Endothelial cell of umbilical vein (primary cell): Measurements from ENCODE around the gene LHX1. TPM values are rescaled to one million over a fixed set of nuclear protein-coding genes. Genes with fewer than 3 reads are reported as not detected.

Experiments used
- BruUV-seq: library from RNA; stranded (reverse); fragments of 400-500 nt; replicated peaks from 2 replicates; lab custom pipeline; 2021; lab: Mats Ljungman, UMichigan
- CTCF ChIA-PET: fragments of 300-600, 350-600 bp; sonication (Branson Sonifier 250); formaldehyde crosslinking; loops from one replicate; lab custom pipeline; 2021; ENCODE audit warnings: antibody characterized with exemption, inconsistent platforms; lab: Charles Lee
- POLR2A ChIA-PET: fragments of 300-600, 350-600 bp; sonication (Branson Sonifier 250); formaldehyde crosslinking; loops from one replicate; lab custom pipeline; 2021; ENCODE audit warnings: antibody characterized with exemption, inconsistent platforms; lab: Charles Lee
- DNase-seq: peaks from one replicate; pipeline ENCODE4 v3.0.0-alpha.2; 2011; ENCODE audit warnings: low read depth, low spot score
- FAIRE-seq: peaks from 2 replicates; lab custom pipeline; 2011; peaks lifted over from hg19 to GRCh38; lab: Jason Lieb, UNC
- H2AFZ ChIP-seq: 2 replicates; pipeline ENCODE4 v1.6.0; 2012; ENCODE audit warnings: low read depth, low read length, control low read depth, inconsistent platforms
- H3K27ac ChIP-seq: 2 replicates; pipeline ENCODE4 v1.5.1; 2011; ENCODE audit warnings: low read depth, mild to moderate bottlenecking, control low read depth, low read length, moderate library complexity; ENCODE audit not compliant: insufficient read depth
- H3K27me3 ChIP-seq, 2 experiments: 2 replicates each; pipeline versions ENCODE4 v1.6.0 to v1.6.1; 2011; ENCODE audit warnings: low read length in 2 of 2, mixed read lengths in 1 of 2; ENCODE audit not compliant: control insufficient read depth in 2 of 2, insufficient read depth in 2 of 2
- H3K36me3 ChIP-seq, 2 experiments: 2 replicates in 1 of 2; 3 replicates in 1 of 2; pipeline ENCODE4 v1.5.1; 2011; ENCODE audit warnings: low read length in 2 of 2, mild to moderate bottlenecking in 1 of 2, moderate library complexity in 1 of 2; ENCODE audit not compliant: control insufficient read depth in 2 of 2, insufficient read depth in 2 of 2; ENCODE audit errors: extremely low read depth in 1 of 2
- H3K4me1 ChIP-seq: 3 replicates; pipeline ENCODE4 v1.5.1; 2011; ENCODE audit warnings: mild to moderate bottlenecking, low read length; ENCODE audit not compliant: control insufficient read depth, insufficient read depth; ENCODE audit errors: extremely low read depth
- H3K4me2 ChIP-seq: 2 replicates; pipeline ENCODE4 v1.6.1; 2011; ENCODE audit warnings: low read length, control low read depth, mixed read lengths; ENCODE audit not compliant: insufficient read depth
- H3K4me3 ChIP-seq, 3 experiments: fragments of 200-600 bp in 1 of 3; sonication (generic), shearing (Covaris generic) in 1 of 3; replicated peaks in 1 of 3; 2 replicates each; pipeline ENCODE4 v1.5.1; 2011 to 2016; ENCODE audit warnings: control low read depth in 3 of 3, low read length in 3 of 3, mild to moderate bottlenecking in 2 of 3, inconsistent platforms in 1 of 3, low read depth in 1 of 3, moderate library complexity in 1 of 3; ENCODE audit not compliant: insufficient read depth in 1 of 3
- H3K79me2 ChIP-seq: 2 replicates; pipeline ENCODE4 v1.6.0; 2012; ENCODE audit warnings: low read length, inconsistent platforms; ENCODE audit not compliant: control insufficient read depth, insufficient read depth
- H3K9ac ChIP-seq: replicated peaks from 2 replicates; pipeline ENCODE3; 2011; ENCODE audit warnings: low read length, control low read depth; ENCODE audit not compliant: insufficient read depth; ENCODE audit errors: extremely low read depth
- H3K9me1 ChIP-seq: replicated peaks from 3 replicates; pipeline ENCODE4 v1.6.0; 2011; ENCODE audit warnings: mild to moderate bottlenecking, low read length; ENCODE audit not compliant: control insufficient read depth, insufficient read depth; ENCODE audit errors: extremely low read depth
- H3K9me3 ChIP-seq: replicated peaks from 2 replicates; pipeline ENCODE4 v1.5.1; 2012; ENCODE audit warnings: low read length, inconsistent platforms; ENCODE audit not compliant: control insufficient read depth, insufficient read depth
- H4K20me1 ChIP-seq: replicated peaks from 2 replicates; pipeline ENCODE3; 2011; ENCODE audit warnings: mild to moderate bottlenecking, low read length; ENCODE audit not compliant: control insufficient read depth, insufficient read depth; ENCODE audit errors: extremely low read depth
- CTCF ChIP-seq, 2 donors: IDR thresholded peaks; 1 replicate in 1 of 2; 2 replicates in 1 of 2; pipeline ENCODE4 v1.5.1; 2011; ENCODE audit warnings: low read length in 2 of 2, mild to moderate bottlenecking in 2 of 2, moderate library complexity in 2 of 2, control low read depth in 1 of 2, inconsistent platforms in 1 of 2, low read depth in 1 of 2; ENCODE audit not compliant: insufficient read depth in 1 of 2; ENCODE audit errors: extremely low read depth in 1 of 2
- EZH2 ChIP-seq: IDR thresholded peaks from 2 replicates; pipeline ENCODE4 v1.6.1; 2012; ENCODE audit warnings: borderline replicate concordance, low read depth, mild to moderate bottlenecking, moderate library complexity, low read length, inconsistent platforms; ENCODE audit not compliant: severe bottlenecking
- FOS ChIP-seq: IDR thresholded peaks from 2 replicates; pipeline ENCODE4 v1.6.1; 2011; ENCODE audit warnings: mild to moderate bottlenecking, low read length, moderate library complexity, borderline replicate concordance; ENCODE audit not compliant: insufficient read depth
- GATA2 ChIP-seq: IDR thresholded peaks from 2 replicates; pipeline ENCODE4 v1.7.0; 2011; ENCODE audit warnings: low read depth, mild to moderate bottlenecking, moderate library complexity, mixed read lengths, low read length; ENCODE audit not compliant: insufficient read length, insufficient read depth
- JUN ChIP-seq: IDR thresholded peaks from 2 replicates; pipeline ENCODE4 v1.6.1; 2011; ENCODE audit warnings: borderline replicate concordance, low read depth; ENCODE audit not compliant: insufficient read length, insufficient read depth
- MAX ChIP-seq: IDR thresholded peaks from 2 replicates; pipeline ENCODE4 v1.6.1; 2011; ENCODE audit not compliant: insufficient read depth, insufficient read length
- MYC ChIP-seq: IDR thresholded peaks from one replicate; pipeline ENCODE4 v1.6.1; 2011; ENCODE audit warnings: mild to moderate bottlenecking, low read depth, low read length
- POLR2A ChIP-seq: IDR thresholded peaks from 2 replicates; pipeline ENCODE4 v1.6.1; 2012; ENCODE audit warnings: low read depth, mild to moderate bottlenecking, control low read depth, low read length
- POLR2AphosphoS5 ChIP-seq: IDR thresholded peaks from 2 replicates; pipeline ENCODE4 v1.6.1; 2012; ENCODE audit warnings: low read depth, mild to moderate bottlenecking, control low read depth, low read length, moderate library complexity; ENCODE audit not compliant: insufficient read depth
- dilution Hi-C: fragments of 300-500 bp; cut with MboI; formaldehyde crosslinking; loops from one replicate; pipeline ENCODE4 v1.15.0; 2019; ENCODE audit warnings: low sequenced_read_pairs; ENCODE audit not compliant: extremely low pct_ligation_motif_present
- intact Hi-C: fragments of 100-400 bp; cut with micrococcal nuclease; formaldehyde crosslinking; loops from one replicate; pipeline ENCODE4 v1.10.0; 2022
- polyA plus RNA-seq, 4 experiments: library from polyadenylated mRNA; depleted of rRNA in 3 of 4; stranded (reverse) in 3 of 4; unstranded in 1 of 4; fragments of >200 nt; gene quantifications; 2 replicates each; pipeline versions ENCODE4 v1.2.1 to v1.2.3, GENCODE V29; 2011 to 2012; ENCODE audit warnings: missing spikeins in 1 of 4
- total RNA-seq: library from RNA; stranded (reverse); gene quantifications from 2 replicates; pipeline ENCODE4 v1.2.3, GENCODE V29; 2021

The LHX1 gene
- total and polyA plus RNA-seq, 2 donors (not counting 3 experiments of a cell fraction or from before 2014, with no cell fraction given), result not detected

GRCh38 chr17:36939052-36939801 lies 2.0 kb downstream of the LHX1 start:
- no peak for DNase-seq
- ChIA-PET POLR2A (no interaction called here), CTCF (interaction anchor here (0.9 to 1.8 kb wide), 3 partner anchors 10 to 109 kb away, joined by 3 to 8 read pairs (median 5); partner anchors contain the start of gene AATF)
- Histone ChIP-seq H4K20me1 (no peaks in the 10 kb centered on the region), H3K79me2 (no peaks in the 10 kb centered on the region), H3K9me1 (no peaks in the 10 kb centered on the region), H3K27me3 (peaks cover 92 to 100% of the 10 kb centered on the region in 2 experiments), H3K4me1 (peaks cover 12% of the 10 kb centered on the region), H3K4me3 (no peak overlapping the region), H3K36me3 (no peaks in the 10 kb centered on the region), H3K9me3 (no peaks in the 10 kb centered on the region), H3K9ac (no peak overlapping the region), H3K4me2 (no peak overlapping the region), H2AFZ (no peak overlapping the region), H3K27ac (no peak overlapping the region)
- dilution Hi-C loops (no loop called here), intact Hi-C loops (no loop called here)
- TF ChIP-seq JUN, result no peak
- no peak for TF ChIP-seq GATA2
- peak; percentile 96 for TF ChIP-seq EZH2
- TF ChIP-seq MAX, result no peak
- TF ChIP-seq POLR2A, result no peak
- TF ChIP-seq FOS, result no peak
- no peak for TF ChIP-seq MYC
- no peak for FAIRE-seq
- BruUV-seq, result no TSS peak

- Histone ChIP-seq H3K9me1 (no peaks in the 10 kb centered on the region), H3K4me2 (no peak overlapping the region), H3K36me3 (no peaks in the 10 kb centered on the region), H4K20me1 (no peaks in the 10 kb centered on the region), H3K4me3 (no peak overlapping the region), H3K27ac (no peak overlapping the region), H3K27me3 (peaks cover 90 to 100% of the 10 kb centered on the region in 2 experiments), H3K9ac (no peak overlapping the region), H2AFZ (no peak overlapping the region), H3K9me3 (no peaks in the 10 kb centered on the region), H3K4me1 (peaks cover 11% of the 10 kb centered on the region), H3K79me2 (no peaks in the 10 kb centered on the region)
- no TSS peak for BruUV-seq
- DNase-seq (no peak), FAIRE-seq (no peak)
- ChIA-PET CTCF (no interaction called here), POLR2A (no interaction called here)
- intact Hi-C loops, result no loop called here
- no peak for TF ChIP-seq JUN
- TF ChIP-seq POLR2AphosphoS5, result no peak
- TF ChIP-seq EZH2, result no peak
- TF ChIP-seq GATA2, result no peak
- TF ChIP-seq POLR2A, result no peak
- no peak for TF ChIP-seq CTCF (IDR thresholded peaks at IDR 0.05; ENCODE audit: extremely low read depth in 1 of 2, insufficient read depth in 1 of 2, low read depth in 1 of 2, low read length in 2 of 2)
- no peak for TF ChIP-seq MYC
- no peak for TF ChIP-seq FOS
- TF ChIP-seq MAX, result no peak
- dilution Hi-C loops, result no loop called here
Observed at GRCh38 chr17:36939802-36940312, 2.6 kb downstream of the LHX1 start.
